Subcutaneous adipose tissue (tissue), 4 donors: ENCODE results near the gene GUCA1A. TPM values are rescaled to one million over a fixed set of nuclear protein-coding genes. Genes with fewer than 3 reads are reported as not detected.

Experiments
- total RNA-seq, 4 donors: library from RNA; depleted of rRNA; stranded (reverse); fragments of >200 nt; gene quantifications; one replicate each; pipeline ENCODE4 v1.1.0, GENCODE V29; 2016
- TF ChIP-seq, protein P1 (sequence below): fragments of 450-650 bp; IDR thresholded peaks from one replicate; pipeline ENCODE4 v1.5.1; 2016; ENCODE audit warnings: low read depth, mild to moderate bottlenecking, control low read depth, antibody characterized with exemption, moderate library complexity

GUCA1A gene
- total RNA-seq, 4 donors from 2014 or later, result not detected

DNA sequence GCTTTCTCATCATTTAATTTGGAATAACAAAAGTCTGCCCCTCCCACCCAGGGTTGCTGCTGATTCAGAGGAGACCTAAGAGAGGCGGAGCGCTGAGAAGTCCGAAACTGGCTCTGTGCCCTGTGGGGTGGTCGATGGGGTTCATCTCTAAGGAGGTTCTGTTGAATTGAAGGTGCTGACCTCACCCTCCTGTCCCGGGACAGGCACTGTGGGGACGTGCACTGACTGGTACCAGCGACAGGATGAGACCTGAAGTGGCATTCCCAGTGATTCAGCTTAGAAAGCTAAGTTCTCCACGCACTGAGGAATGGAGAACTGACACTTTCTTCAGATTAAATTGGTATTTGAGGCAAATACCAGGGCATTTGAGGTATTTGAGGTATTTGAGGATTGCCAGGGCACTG lies 20.3 kb downstream of the GUCA1A start:
- TF ChIP-seq, protein P1, sequence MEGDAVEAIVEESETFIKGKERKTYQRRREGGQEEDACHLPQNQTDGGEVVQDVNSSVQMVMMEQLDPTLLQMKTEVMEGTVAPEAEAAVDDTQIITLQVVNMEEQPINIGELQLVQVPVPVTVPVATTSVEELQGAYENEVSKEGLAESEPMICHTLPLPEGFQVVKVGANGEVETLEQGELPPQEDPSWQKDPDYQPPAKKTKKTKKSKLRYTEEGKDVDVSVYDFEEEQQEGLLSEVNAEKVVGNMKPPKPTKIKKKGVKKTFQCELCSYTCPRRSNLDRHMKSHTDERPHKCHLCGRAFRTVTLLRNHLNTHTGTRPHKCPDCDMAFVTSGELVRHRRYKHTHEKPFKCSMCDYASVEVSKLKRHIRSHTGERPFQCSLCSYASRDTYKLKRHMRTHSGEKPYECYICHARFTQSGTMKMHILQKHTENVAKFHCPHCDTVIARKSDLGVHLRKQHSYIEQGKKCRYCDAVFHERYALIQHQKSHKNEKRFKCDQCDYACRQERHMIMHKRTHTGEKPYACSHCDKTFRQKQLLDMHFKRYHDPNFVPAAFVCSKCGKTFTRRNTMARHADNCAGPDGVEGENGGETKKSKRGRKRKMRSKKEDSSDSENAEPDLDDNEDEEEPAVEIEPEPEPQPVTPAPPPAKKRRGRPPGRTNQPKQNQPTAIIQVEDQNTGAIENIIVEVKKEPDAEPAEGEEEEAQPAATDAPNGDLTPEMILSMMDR, result no peak

DNA sequence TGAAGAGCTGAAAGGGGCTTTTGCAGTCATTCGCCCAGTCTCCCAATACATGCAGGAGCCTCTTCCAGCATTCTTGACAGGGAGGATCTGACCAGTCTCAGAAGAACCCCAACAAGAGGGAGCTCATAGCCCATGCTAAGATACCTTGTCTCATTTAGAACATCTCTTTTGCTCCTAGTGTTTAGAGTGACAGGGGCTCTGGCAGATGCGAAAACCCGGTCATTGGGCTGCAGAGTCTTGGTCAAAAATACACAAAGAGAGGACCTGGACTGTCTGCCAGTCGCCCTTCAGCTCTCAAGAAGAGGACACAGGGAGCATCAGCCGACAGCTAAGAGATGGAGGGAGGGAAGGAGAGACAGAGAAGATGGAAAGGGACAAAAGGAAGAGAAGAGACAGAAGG lies 20.9 kb downstream of the GUCA1A start:
- TF ChIP-seq, protein P1, result no peak

DNA sequence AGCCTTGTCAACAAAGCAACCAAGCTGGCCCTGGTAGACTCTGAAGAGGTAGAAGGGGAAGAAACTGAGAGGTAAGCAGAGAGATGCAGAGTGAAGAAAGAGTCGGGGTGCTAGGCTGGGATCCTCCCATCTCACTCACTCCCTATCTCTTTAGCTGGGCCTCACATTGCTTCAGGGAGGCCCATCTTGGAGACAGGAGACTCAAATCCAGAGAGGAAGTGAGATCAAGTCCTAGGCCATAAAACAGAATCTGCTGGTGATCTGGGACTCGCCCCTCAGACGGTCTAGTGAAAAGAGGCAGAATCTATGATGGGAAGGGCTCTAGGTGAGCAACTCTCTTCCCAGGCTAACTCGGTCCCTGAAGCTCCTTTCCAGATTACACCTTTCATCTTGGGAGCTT lies 22.3 kb downstream of the GUCA1A start:
- TF ChIP-seq, protein P1, result no peak

DNA sequence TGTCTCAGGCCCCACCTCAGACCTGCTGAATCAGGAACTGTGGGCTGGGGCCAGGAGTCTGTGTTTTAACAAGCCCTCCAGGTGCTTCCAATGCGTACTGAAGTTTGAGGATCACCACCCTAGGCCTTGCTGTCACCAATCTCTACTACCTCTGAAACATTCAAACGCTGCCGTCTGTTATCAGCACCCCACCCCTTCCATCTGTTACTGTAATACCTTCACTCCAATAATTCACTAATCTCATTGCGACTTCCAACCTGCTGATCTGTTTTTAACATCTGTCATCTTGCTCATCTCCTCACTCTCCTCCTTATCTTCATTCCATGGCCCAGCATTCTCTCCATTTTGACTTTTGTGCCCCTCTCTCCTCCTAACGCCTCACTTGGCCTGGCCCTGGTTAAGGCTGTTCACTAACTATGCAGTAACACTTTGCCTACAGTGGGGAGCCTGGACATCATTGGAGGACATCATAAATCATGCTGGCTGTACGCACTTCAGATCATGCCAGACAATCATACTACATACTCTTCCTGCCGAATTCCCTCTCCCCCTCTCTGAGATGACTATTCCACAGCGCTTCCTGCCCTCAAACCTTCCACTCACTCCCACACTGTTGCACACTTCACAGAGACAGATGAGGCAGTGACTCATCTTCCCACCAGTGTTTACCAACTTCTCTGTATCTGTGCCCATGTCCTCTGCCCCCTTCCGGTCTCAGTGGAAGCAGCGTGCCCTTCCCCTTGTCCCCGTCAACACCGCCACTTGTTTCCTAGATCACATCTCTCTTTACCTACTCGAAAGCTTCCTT lies 24.6 kb downstream of the GUCA1A start:
- TF ChIP-seq, protein P1, result no peak

DNA sequence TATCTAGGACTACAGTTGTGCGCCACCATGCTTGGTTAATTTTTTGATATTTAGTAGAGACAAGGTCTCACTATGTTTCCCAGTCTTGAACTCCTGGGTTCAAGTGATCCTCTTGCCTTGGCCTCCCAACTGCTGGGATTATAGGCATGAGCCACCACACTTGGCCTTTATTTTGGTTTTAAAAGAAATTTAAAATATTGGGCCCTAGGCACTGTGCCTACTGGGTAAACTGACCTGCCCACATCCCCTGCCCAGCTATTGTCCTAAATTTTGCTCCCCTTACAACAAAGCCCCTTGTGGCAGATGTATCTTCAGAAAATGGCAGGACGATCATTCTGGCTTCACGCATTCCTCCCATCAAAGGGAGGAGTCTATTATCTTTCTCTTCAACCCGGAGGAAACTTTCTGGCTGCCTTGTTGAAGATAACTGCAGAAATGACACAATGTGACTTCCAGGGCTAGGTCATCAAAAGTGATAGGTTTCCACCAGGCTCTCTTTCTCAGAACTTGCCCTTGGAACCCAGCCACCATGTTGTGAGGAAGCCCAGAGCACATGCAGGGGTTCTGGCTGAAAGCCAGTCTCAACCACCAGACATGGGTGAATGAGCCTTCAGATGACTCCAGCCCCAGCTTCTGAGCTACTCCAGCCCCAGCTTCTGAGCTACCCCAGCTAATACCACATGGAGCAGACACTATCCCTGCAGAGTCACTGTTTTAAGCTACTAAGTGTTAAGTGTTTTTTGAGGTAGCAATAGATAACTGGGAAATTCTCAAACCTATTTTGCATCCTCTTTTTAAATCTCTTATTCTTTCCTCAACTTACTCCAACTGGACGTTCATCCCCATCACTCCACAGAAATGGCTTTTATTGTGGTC lies 26.2 kb downstream of the GUCA1A start:
- TF ChIP-seq, protein P1, result no peak

DNA sequence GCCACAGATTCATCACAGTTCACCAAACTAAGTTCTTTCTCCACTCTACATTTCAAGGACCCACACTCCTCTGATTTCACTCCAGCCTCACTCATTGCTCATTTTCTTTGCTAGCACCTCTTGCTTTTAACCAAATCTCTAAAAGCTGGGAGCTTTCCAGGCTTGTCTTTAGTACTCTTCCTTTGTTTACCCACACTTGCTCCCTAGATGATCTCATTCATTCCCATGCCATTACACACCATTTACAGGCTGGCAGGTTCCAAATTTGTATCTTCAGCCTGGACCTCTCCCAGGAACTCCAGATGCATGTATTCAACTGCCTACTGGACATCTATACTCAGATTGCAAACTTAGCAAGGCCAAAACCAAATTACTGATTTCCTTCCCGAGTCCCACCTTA lies 26.9 kb downstream of the GUCA1A start:
- TF ChIP-seq, protein P1, result no peak

DNA sequence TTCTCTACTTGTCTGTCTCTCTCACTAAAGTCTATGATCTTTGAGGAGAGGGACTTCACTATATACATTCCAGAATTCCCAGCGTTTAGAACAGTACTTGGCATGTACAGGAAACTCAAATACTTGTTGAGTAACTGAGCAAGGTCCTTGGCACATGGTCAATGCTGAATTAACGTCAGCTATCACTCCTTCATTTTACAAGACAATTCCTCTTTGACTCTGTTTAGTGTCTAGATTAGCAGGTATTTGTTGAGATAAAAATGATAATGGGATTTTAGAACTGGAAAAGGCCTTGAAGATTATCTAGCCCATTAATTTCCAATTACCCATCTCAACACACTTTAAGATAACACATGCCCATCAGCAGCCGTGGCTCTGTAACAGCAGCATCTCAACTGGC lies 28.2 kb downstream of the GUCA1A start:
- TF ChIP-seq, protein P1, result no peak
